Neutrophil (primary cell): ENCODE results near the gene COPS2.

Experiments used
- H3K27ac ChIP-seq: fragments of 200-600 bp; sonication (generic); 2 replicates; pipeline ENCODE4 v1.5.1; 2016; ENCODE audit warnings: mild to moderate bottlenecking, moderate library complexity
- H3K27me3 ChIP-seq: fragments of 200-600 bp; sonication (generic); 2 replicates; pipeline ENCODE4 v1.6.0; 2016; ENCODE audit warnings: mild to moderate bottlenecking
- H3K36me3 ChIP-seq: fragments of 200-600 bp; sonication (generic); 2 replicates; pipeline ENCODE4 v1.5.1; 2017
- H3K4me1 ChIP-seq, 2 experiments: fragments of 200-600 bp in 1 of 2; sonication (generic) in 1 of 2; 1 replicate in 1 of 2; 2 replicates in 1 of 2; pipeline versions ENCODE4 v1.5.1 to v1.6.1; 2013 to 2016; ENCODE audit warnings: low read depth in 1 of 2, low read length in 1 of 2, mild to moderate bottlenecking in 1 of 2, moderate library complexity in 1 of 2; ENCODE audit not compliant: control insufficient read depth in 1 of 2, insufficient read depth in 1 of 2
- H3K4me3 ChIP-seq, 2 experiments: fragments of 200-600 bp in 1 of 2; sonication (generic) in 1 of 2; 1 replicate in 1 of 2; 2 replicates in 1 of 2; pipeline ENCODE4 v1.5.1; 2013 to 2016; ENCODE audit warnings: low read depth in 1 of 2, low read length in 1 of 2, mild to moderate bottlenecking in 1 of 2, moderate library complexity in 1 of 2
- H3K9me3 ChIP-seq: fragments of 200-600 bp; sonication (generic); 2 replicates; pipeline ENCODE4 v1.5.1; 2016
- TF ChIP-seq, protein P1 (sequence below): fragments of 200-600 bp; sonication (generic); IDR thresholded peaks from 2 replicates; pipeline ENCODE4 v1.5.1; 2016; ENCODE audit warnings: antibody characterized with exemption

Gene COPS2

DNA sequence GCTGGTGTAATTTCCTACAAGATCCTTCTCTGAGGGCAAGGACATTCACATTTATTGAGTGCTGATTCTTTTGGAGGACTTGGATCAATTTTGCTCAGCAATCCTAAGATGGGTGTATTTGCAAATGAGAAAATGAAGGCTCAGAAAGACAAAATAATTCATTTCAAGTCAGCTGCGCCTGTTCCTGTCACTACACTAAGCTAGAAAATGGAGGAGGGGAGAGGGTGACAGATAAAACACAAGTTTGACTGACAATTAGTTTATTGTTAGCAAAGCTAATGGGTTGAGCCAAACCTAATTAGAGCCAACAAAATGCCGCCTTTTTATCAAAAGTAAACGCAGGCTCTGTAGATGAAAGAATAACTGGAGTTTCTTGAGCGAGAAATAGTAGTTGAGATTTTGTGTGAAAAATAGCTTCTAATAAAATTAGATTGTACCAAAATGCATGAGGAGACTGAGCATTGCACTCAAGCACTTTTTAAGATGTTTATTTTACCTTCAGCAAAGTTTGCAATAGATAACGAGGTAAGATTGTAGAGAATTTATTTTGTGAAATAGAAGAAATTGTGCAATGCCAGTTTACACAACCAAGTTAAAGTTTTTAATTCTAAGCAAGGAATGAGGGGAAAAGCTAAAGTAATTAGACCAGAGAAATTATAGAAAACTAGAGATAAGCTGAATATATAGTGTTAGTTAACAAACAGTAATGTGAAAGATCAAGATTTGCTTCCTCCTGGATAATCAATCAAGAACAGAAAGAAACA, 69.5 kb downstream of the COPS2 start:
- H3K27ac ChIP-seq = no peak overlapping the region
- no peaks in the 10 kb centered on the region for H3K4me1 ChIP-seq
- TF ChIP-seq, protein P1, sequence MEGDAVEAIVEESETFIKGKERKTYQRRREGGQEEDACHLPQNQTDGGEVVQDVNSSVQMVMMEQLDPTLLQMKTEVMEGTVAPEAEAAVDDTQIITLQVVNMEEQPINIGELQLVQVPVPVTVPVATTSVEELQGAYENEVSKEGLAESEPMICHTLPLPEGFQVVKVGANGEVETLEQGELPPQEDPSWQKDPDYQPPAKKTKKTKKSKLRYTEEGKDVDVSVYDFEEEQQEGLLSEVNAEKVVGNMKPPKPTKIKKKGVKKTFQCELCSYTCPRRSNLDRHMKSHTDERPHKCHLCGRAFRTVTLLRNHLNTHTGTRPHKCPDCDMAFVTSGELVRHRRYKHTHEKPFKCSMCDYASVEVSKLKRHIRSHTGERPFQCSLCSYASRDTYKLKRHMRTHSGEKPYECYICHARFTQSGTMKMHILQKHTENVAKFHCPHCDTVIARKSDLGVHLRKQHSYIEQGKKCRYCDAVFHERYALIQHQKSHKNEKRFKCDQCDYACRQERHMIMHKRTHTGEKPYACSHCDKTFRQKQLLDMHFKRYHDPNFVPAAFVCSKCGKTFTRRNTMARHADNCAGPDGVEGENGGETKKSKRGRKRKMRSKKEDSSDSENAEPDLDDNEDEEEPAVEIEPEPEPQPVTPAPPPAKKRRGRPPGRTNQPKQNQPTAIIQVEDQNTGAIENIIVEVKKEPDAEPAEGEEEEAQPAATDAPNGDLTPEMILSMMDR = no peak
- no peaks in the 10 kb centered on the region for H3K36me3 ChIP-seq
- H3K27me3 ChIP-seq = no peaks in the 10 kb centered on the region
- no peak overlapping the region for H3K4me3 ChIP-seq
- no peaks in the 10 kb centered on the region for H3K9me3 ChIP-seq

- Histone ChIP-seq H3K27me3 (no peaks in the 10 kb centered on the region), H3K36me3 (no peaks in the 10 kb centered on the region), H3K4me3 (no peak overlapping the region), H3K9me3 (no peaks in the 10 kb centered on the region), H3K27ac (no peak overlapping the region), H3K4me1 (no peaks in the 10 kb centered on the region)
- TF ChIP-seq, protein P1 = no peak
Measured at GRCh38 chr15:49084285-49084570, 71.2 kb downstream of the COPS2 start.

GRCh38 chr15:49083401-49084284, 71.8 kb downstream of the COPS2 start:
- Histone ChIP-seq H3K9me3 (no peaks in the 10 kb centered on the region), H3K27me3 (no peaks in the 10 kb centered on the region), H3K4me3 (no peak overlapping the region), H3K27ac (no peak overlapping the region), H3K36me3 (no peaks in the 10 kb centered on the region), H3K4me1 (no peaks in the 10 kb centered on the region)
- TF ChIP-seq, protein P1 = no peak

- H3K9me3 ChIP-seq = no peaks in the 10 kb centered on the region
- no peaks in the 10 kb centered on the region for H3K27me3 ChIP-seq
- no peaks in the 10 kb centered on the region for H3K36me3 ChIP-seq
- H3K4me3 ChIP-seq = no peak overlapping the region
- TF ChIP-seq, protein P1 = no peak
- H3K27ac ChIP-seq = no peak overlapping the region
- H3K4me1 ChIP-seq = no peaks in the 10 kb centered on the region
Measured at GRCh38 chr15:49082960-49083359, 72.4 kb downstream of the COPS2 start.

DNA sequence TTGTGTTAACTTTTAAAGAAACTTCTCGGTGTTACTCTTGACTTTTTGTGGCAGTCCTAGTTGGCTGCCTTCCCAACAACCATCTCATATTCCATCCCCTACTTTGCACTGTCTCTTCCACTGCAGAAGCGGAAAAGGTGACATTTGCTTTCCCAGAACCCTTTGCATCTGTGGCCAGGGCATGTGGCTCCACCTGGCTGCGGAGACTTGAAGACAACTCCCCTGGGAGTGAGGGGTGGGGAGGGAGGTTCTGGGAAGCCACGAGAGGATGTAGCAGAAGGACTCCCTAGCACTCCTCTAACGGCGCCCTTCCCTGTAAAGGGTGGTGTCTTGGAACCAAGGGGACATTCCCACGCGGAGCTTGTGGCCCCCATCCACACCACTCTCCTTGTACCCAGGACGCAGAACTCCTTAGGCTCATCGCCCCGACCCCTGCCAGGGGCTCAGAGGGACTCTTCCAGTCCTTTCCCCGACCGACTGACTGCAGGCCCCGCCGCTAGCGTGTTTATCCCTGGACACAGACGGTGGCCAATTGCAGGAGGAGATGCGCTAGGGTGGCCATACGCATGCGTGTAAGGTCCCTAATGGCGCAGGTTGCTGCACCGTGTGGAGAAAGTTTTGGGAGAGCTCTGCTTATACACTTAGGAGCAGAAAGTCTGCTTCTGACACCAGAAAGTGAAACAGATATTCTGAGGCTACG, 75.9 kb downstream of the COPS2 start:
- TF ChIP-seq, protein P1 = no peak
- no peaks in the 10 kb centered on the region for H3K27me3 ChIP-seq
- H3K27ac ChIP-seq = no peak overlapping the region
- no peak overlapping the region for H3K4me3 ChIP-seq
- H3K4me1 ChIP-seq = no peaks in the 10 kb centered on the region
- H3K36me3 ChIP-seq = no peaks in the 10 kb centered on the region
- H3K9me3 ChIP-seq = no peaks in the 10 kb centered on the region
